HepG2 (cell line): ENCODE data around the gene PMPCB. TPM values are rescaled to one million over a fixed set of nuclear protein-coding genes. Genes with fewer than 3 reads are reported as not detected.
A peak's percentile ranks its signal among the peaks of the same experiment; 100 is the strongest.

ENCODE experiments used
- GFI1 ChIP-seq: sonication (generic); formaldehyde crosslinking; IDR thresholded peaks from 2 replicates; pipeline ENCODE4 v1.5.0; 2020; ENCODE audit warnings: missing genetic modification reagents, mild to moderate bottlenecking, borderline replicate concordance
- HOXA3 ChIP-seq: sonication (generic); formaldehyde crosslinking; IDR thresholded peaks from 2 replicates; pipeline ENCODE4 v1.5.0; 2020; ENCODE audit warnings: missing genetic modification reagents
- MTF1 ChIP-seq: sonication (generic); formaldehyde crosslinking; IDR thresholded peaks from 2 replicates; pipeline ENCODE4 v1.5.0; 2020; ENCODE audit warnings: missing genetic modification reagents
- YEATS4 ChIP-seq: sonication (generic); formaldehyde crosslinking; IDR thresholded peaks from 2 replicates; pipeline ENCODE4 v1.4.0; 2020; ENCODE audit warnings: missing genetic modification reagents, borderline replicate concordance
- ZMYM2 ChIP-seq: sonication (generic); formaldehyde crosslinking; IDR thresholded peaks from 2 replicates; pipeline ENCODE4 v1.8.0; 2022; ENCODE audit warnings: mild to moderate bottlenecking, missing genetic modification reagents
- ZNF709 ChIP-seq: sonication (generic); formaldehyde crosslinking; IDR thresholded peaks from 2 replicates; pipeline ENCODE4 v1.5.0; 2020; ENCODE audit warnings: mild to moderate bottlenecking, missing genetic modification reagents
- ZNF766 ChIP-seq: sonication (generic); formaldehyde crosslinking; IDR thresholded peaks from 2 replicates; pipeline ENCODE4 v1.5.0; 2020; ENCODE audit warnings: missing genetic modification reagents, borderline replicate concordance
- polyA plus RNA-seq, 8 experiments: library from polyadenylated mRNA; depleted of rRNA in 3 of 8; stranded (reverse) in 7 of 8; unstranded in 1 of 8; fragments of >200 nt; fragmentation: Illumina TruSeq in 4 of 8; extraction: Trizol in 4 of 8; gene quantifications; 2 replicates each; pipeline versions ENCODE4 v1.2.1 to v1.2.3, GENCODE V29; 2011 to 2016; ENCODE audit warnings: low read depth in 4 of 8, missing spikeins in 1 of 8, mixed read lengths in 1 of 8; ENCODE audit not compliant: insufficient read depth in 1 of 8
- total RNA-seq, 5 experiments: library from RNA; depleted of rRNA; stranded (reverse); fragments of >200 nt; fragmentation: Illumina TruSeq; extraction: Trizol; gene quantifications; 2 replicates each; pipeline ENCODE4 v1.2.3, GENCODE V29; 2016; ENCODE audit warnings: low read depth in 1 of 5
- TF ChIP-seq, protein P1 (sequence below): sonication (generic); formaldehyde crosslinking; IDR thresholded peaks from 2 replicates; pipeline ENCODE4 v1.9.0; 2022; ENCODE audit warnings: missing genetic modification reagents, mild to moderate bottlenecking, borderline replicate concordance
- TF ChIP-seq, protein P2 (sequence below): sonication (generic); formaldehyde crosslinking; conservative IDR thresholded peaks from 2 replicates; pipeline ENCODE4 v1.8.1; 2023; ENCODE audit warnings: missing genetic modification reagents
- TF ChIP-seq, protein P3 (sequence below): sonication (generic); formaldehyde crosslinking; IDR thresholded peaks from 2 replicates; pipeline ENCODE4 v1.5.0; 2020; ENCODE audit warnings: mild to moderate bottlenecking, missing genetic modification reagents, borderline replicate concordance
- TF ChIP-seq, protein P4 (sequence below): sonication (generic); formaldehyde crosslinking; IDR thresholded peaks from 2 replicates; pipeline ENCODE4 v1.4.0; 2020; ENCODE audit warnings: low read depth, missing genetic modification reagents
- TF ChIP-seq, protein P5 (sequence below): sonication (generic); formaldehyde crosslinking; IDR thresholded peaks from 2 replicates; pipeline ENCODE4 v1.8.0; 2022; ENCODE audit warnings: missing genetic modification reagents, mild to moderate bottlenecking, inconsistent platforms, borderline replicate concordance

PMPCB gene
- total and polyA plus RNA-seq, 2 of the 13 experiments (the other 11 are each of a cell fraction or from before 2014, with no cell fraction given), result 80.8 to 124 TPM

DNA sequence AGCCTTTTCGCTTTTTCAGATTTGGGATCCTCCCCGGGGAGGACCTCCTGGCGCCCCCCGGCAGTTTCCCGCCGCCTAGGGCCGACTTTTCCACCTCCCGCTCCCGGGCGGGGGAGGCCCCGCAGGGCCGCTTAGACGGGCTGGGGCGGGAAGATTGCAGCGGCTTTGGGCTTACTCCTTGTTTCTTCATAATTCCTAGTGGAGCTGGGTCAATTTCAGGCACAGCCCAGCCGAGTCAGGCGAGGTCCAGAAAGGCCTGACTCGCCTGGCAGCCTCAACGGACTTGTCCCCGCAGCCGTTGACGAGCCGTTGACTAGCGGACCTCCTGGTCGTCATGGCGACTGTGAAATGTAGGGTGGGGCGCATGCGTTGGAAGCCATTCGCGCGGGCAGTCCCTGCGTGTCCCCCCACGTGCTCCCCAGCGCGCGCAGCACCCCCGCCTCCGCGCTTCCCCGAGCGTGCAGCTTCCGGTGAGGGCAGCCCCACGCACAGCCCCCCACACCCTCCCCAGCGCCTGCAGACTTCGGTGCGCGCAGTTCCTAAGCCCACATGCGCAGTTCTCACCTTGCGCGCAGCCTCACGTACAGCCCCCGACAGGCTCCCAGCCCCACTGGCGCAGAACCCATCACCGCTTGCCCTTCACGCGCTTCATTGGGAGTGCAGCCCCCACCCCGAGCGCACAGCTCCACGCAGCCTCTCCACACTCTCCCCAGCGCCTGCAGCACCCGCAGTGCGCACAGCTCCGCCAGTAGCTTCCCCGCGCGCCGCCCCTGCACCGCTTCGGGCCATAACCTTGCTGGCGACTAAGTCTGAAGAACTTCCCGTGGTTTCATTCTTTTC lies 17.1 kb upstream of the PMPCB start (continued):
- TF ChIP-seq, protein P1, sequence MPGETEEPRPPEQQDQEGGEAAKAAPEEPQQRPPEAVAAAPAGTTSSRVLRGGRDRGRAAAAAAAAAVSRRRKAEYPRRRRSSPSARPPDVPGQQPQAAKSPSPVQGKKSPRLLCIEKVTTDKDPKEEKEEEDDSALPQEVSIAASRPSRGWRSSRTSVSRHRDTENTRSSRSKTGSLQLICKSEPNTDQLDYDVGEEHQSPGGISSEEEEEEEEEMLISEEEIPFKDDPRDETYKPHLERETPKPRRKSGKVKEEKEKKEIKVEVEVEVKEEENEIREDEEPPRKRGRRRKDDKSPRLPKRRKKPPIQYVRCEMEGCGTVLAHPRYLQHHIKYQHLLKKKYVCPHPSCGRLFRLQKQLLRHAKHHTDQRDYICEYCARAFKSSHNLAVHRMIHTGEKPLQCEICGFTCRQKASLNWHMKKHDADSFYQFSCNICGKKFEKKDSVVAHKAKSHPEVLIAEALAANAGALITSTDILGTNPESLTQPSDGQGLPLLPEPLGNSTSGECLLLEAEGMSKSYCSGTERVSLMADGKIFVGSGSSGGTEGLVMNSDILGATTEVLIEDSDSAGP (CRISPR knock-in tag), result 0 out of 2 replicates have a peak, but pooled peaks have one; percentile 22
- TF ChIP-seq, protein P2, sequence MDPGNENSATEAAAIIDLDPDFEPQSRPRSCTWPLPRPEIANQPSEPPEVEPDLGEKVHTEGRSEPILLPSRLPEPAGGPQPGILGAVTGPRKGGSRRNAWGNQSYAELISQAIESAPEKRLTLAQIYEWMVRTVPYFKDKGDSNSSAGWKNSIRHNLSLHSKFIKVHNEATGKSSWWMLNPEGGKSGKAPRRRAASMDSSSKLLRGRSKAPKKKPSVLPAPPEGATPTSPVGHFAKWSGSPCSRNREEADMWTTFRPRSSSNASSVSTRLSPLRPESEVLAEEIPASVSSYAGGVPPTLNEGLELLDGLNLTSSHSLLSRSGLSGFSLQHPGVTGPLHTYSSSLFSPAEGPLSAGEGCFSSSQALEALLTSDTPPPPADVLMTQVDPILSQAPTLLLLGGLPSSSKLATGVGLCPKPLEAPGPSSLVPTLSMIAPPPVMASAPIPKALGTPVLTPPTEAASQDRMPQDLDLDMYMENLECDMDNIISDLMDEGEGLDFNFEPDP (CRISPR knock-in tag), result 0 out of 2 replicates have a peak, but pooled peaks have one; percentile 77
- peak; percentile 51; the same call in 1 of the 2 replicates for TF ChIP-seq ZNF709 (CRISPR knock-in tag)
- TF ChIP-seq, protein P3, sequence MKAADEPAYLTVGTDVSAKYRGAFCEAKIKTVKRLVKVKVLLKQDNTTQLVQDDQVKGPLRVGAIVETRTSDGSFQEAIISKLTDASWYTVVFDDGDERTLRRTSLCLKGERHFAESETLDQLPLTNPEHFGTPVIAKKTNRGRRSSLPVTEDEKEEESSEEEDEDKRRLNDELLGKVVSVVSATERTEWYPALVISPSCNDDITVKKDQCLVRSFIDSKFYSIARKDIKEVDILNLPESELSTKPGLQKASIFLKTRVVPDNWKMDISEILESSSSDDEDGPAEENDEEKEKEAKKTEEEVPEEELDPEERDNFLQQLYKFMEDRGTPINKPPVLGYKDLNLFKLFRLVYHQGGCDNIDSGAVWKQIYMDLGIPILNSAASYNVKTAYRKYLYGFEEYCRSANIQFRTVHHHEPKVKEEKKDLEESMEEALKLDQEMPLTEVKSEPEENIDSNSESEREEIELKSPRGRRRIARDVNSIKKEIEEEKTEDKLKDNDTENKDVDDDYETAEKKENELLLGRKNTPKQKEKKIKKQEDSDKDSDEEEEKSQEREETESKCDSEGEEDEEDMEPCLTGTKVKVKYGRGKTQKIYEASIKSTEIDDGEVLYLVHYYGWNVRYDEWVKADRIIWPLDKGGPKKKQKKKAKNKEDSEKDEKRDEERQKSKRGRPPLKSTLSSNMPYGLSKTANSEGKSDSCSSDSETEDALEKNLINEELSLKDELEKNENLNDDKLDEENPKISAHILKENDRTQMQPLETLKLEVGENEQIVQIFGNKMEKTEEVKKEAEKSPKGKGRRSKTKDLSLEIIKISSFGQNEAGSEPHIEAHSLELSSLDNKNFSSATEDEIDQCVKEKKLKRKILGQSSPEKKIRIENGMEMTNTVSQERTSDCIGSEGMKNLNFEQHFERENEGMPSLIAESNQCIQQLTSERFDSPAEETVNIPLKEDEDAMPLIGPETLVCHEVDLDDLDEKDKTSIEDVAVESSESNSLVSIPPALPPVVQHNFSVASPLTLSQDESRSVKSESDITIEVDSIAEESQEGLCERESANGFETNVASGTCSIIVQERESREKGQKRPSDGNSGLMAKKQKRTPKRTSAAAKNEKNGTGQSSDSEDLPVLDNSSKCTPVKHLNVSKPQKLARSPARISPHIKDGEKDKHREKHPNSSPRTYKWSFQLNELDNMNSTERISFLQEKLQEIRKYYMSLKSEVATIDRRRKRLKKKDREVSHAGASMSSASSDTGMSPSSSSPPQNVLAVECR (CRISPR knock-in tag), result peak; percentile 58
- TF ChIP-seq, protein P4, sequence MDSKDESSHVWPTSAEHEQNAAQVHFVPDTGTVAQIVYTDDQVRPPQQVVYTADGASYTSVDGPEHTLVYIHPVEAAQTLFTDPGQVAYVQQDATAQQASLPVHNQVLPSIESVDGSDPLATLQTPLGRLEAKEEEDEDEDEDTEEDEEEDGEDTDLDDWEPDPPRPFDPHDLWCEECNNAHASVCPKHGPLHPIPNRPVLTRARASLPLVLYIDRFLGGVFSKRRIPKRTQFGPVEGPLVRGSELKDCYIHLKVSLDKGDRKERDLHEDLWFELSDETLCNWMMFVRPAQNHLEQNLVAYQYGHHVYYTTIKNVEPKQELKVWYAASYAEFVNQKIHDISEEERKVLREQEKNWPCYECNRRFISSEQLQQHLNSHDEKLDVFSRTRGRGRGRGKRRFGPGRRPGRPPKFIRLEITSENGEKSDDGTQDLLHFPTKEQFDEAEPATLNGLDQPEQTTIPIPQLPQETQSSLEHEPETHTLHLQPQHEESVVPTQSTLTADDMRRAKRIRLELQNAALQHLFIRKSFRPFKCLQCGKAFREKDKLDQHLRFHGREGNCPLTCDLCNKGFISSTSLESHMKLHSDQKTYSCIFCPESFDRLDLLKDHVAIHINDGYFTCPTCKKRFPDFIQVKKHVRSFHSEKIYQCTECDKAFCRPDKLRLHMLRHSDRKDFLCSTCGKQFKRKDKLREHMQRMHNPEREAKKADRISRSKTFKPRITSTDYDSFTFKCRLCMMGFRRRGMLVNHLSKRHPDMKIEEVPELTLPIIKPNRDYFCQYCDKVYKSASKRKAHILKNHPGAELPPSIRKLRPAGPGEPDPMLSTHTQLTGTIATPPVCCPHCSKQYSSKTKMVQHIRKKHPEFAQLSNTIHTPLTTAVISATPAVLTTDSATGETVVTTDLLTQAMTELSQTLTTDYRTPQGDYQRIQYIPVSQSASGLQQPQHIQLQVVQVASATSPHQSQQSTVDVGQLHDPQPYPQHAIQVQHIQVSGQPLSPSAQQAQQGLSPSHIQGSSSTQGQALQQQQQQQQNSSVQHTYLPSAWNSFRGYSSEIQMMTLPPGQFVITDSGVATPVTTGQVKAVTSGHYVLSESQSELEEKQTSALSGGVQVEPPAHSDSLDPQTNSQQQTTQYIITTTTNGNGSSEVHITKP (CRISPR knock-in tag), result peak; percentile 58; the same call in 1 of the 2 replicates
- TF ChIP-seq MTF1 (CRISPR knock-in tag), result 0 out of 2 replicates have a peak, but pooled peaks have one; percentile 24
- TF ChIP-seq GFI1 (CRISPR knock-in tag), result peak; percentile 21; the same call in 1 of the 2 replicates
- 0 out of 2 replicates have a peak, but pooled peaks have one; percentile 28 for TF ChIP-seq ZMYM2
- peak; percentile 42; the same call in 1 of the 2 replicates for TF ChIP-seq HOXA3 (CRISPR knock-in tag)
- peak; percentile 31; the same call in 1 of the 2 replicates for TF ChIP-seq ZNF766 (CRISPR knock-in tag)
- 0 out of 2 replicates have a peak, but pooled peaks have one; percentile 49 for TF ChIP-seq YEATS4 (CRISPR knock-in tag)
- TF ChIP-seq, protein P5, sequence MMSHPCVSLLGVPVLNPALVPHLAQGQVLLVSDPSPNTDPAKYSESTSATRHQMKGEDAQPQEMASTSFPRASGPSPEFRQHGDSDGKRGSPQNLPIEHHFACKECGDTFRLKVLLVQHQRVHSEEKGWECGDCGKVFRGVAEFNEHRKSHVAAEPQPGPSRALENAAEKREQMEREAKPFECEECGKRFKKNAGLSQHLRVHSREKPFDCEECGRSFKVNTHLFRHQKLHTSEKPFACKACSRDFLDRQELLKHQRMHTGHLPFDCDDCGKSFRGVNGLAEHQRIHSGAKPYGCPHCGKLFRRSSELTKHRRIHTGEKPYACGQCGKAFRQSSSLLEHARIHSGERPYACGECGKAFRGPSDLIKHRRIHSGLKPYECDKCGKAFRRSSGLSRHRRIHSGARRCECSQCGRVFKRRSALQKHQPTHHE, result peak; percentile 73; the same call in 1 of the 2 replicates
